NCI-H2227 (cell line): ENCODE measurements around the gene TMEM53.
"Not testable (repeated sequence)": the region's sequence is repeated elsewhere in the genome, so short reads cannot be mapped to it uniquely, and the experiment has no call there.

Source experiments
- DNase-seq: peaks from one replicate; lab custom pipeline; 2025; ENCODE audit not compliant: unreplicated experiment; lab: John Stamatoyannopoulos, UW

Gene TMEM53

DNA sequence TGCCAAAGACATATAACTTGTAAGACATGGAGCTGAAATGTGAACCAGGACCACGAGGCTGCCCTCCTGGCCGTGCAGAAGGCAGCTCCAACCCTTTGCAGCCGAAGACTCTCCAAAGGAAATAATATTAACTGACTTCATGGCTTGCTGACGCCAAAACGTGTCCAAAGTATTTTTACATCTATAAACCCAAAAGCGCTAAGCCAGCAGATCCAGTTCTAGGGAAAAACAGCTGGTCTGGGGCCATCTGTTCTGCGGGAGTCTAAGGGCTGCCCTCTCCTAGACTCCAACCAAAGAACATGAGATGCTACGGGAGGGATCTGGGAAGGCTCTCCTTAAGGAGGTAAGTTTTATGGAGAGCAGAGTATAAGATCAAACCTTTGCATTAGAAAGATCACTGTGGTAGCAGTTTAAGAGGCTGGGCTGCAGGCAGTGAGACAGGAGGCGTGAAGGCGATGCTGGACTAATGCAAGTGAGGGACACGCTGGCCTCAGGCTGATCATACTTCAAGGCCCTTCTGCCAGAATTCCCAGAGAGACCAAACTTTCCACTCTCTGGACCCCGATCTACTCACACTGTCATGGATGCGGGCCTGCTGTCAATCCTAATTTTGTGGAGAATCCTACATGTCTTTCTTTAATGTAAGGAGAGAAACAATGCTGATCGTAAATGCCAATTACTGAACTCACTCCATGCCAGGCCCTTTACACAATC lies 1.2 kb downstream of the TMEM53 start:
- no peak for DNase-seq

DNA sequence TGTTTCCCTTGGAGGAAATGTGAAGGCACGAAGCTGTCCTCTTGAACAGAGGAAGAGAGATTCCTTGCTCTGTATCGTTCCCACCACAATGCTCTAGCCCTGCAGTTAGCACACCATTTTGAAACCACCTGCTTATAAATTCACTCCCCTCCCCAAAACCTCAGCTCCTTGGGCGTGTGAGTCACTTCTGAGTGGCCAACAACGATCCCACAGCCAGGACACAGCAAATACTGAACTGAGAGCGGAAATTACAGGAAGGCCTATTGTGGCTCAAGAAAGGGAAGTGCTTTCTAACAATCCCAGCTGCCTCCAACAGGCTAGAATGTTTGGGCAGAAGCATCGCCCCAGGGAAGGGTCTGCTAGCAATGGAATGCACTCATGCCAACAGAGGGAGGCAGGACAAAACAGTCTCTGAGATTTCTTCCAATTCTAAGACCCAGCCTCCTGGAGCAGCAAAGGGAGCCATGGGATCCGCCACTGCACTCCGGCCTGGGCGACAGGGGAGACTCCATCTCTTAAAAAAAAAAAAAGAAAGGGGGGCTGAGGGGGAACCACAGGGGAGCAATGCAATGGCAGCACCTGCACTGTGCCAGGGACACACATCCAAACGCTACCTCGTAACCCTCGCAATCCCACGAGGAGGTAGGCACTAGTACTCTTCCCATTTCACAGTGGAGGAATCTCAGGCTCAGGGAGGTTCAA lies 1.9 kb downstream of the TMEM53 start:
- DNase-seq = no peak

DNA sequence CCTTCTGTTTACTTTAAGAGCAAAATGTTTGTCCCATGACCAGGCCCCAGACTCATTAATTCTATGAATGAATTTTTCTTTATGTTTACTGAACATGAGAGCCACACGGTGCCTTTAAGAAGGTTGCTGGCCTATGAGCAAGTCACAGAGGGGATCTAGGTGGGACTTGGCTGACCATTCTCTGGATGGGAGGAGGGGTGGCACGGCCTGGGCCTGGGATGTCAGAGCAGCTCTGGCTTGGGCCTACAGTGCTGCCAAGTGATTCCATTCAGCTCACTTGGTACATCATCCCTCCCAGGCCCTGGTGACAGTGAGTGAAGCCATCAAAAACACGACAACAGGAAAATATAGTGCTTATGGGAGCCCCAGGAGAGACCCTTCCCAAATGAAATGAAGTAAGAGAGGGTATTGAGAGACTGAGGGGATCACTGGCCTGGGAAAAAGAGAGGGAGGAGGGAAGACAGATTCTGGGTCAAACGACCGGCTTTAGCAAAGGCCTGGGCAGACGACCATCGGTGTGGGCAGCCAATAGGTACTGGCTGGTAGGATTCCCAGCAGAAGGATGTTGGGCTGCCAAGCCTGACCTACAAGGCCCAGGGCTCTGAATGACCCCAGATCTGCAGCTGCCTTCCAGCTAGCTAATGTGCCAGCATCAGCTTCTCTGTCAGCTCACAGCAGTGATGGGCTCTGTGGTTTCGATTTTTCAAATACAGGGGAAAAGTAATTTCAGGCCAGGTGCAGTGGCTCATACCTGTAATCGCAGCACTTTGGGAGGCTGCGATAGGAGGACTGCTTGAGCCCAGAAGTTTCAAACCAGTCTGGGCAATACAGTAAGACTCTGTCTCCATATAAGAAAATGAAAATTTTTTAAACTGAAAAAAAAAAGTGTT lies 3.3 kb downstream of the TMEM53 start:
- no peak for DNase-seq

DNA sequence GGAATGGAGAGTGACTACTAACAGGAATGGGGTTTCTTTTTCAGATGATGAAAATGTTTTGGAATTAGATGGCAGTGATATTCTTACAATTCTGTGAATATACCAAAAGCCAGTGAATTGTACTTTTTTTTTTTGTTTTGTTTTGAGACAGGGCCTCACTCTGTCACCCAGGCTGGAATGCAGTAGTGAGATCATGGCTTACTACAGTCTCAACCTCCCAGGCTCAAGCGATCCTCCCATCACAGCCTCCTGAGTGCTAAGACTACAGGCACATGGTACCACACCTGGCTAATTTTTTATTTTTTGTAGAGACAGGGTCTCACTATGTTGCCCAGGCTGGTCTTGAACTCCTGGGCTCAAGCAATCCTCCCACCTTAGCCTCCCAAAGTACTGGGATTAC lies 7.6 kb downstream of the TMEM53 start:
- DNase-seq = not testable (repeated sequence)

DNA sequence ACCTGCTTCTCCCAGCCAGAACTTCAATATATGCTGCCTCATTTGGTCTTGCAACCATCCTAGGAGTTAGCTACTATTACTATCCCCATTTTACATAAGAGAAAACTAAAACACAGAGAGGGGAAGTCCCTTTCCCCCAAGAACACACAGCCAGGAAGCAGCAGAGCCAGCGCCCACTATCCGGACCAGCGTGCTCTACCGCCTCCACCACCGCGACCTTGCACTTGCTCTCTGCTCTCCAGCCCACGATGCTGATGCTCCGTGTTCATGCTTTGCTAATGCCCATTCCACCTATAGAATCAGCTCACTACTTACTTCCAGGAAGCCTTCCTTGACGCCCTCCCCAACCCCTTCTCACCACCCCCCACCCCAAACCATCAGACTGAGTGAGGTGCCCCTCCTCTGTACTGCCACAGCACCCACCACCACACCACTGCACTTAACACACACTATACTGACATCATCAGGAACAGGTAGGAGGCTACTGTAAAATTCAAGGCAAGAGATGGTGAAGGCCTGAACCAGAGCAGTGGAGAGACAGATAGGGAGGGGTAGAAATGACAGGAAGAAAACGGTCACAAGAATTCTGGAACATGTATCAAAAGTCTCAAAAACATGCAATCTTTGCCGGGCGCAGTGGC lies 9.4 kb downstream of the TMEM53 start:
- DNase-seq = no peak

DNA sequence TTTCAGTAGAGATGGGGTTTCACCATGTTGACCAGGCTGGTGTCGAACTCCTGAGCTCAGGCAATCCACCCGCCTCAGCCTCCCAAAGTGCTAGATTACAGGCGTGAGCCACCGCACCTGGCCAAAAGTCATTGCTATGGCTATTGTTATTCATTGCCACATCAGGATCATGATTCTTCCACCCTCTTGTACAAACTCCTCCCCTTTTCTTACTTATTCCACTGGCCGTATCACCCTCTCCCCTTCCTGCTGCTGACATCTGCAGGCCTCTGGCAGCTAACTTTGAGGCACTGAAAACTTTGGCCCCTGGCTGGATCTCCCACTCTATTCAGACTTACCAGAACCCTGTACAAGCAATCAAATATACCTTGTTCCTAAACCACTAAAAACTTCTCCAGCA lies 10.9 kb downstream of the TMEM53 start:
- DNase-seq = no peak

DNA sequence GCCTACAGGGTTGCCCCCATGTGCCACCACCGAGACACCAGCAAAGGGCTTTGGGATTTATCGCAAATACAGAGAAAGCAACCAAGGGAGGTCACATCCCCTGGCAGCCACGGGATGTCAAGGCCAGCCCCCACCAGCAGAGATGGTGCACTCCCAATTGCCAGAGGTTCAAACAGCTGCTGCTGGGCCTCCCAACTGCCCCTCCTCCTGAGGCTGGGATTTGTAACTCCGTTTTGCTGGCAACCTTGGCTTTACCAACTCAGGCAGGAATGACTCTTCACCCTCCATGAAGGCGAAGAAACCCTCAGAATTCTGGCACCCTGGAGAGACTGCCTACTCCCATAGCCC lies 11.6 kb downstream of the TMEM53 start:
- DNase-seq = no peak

DNA sequence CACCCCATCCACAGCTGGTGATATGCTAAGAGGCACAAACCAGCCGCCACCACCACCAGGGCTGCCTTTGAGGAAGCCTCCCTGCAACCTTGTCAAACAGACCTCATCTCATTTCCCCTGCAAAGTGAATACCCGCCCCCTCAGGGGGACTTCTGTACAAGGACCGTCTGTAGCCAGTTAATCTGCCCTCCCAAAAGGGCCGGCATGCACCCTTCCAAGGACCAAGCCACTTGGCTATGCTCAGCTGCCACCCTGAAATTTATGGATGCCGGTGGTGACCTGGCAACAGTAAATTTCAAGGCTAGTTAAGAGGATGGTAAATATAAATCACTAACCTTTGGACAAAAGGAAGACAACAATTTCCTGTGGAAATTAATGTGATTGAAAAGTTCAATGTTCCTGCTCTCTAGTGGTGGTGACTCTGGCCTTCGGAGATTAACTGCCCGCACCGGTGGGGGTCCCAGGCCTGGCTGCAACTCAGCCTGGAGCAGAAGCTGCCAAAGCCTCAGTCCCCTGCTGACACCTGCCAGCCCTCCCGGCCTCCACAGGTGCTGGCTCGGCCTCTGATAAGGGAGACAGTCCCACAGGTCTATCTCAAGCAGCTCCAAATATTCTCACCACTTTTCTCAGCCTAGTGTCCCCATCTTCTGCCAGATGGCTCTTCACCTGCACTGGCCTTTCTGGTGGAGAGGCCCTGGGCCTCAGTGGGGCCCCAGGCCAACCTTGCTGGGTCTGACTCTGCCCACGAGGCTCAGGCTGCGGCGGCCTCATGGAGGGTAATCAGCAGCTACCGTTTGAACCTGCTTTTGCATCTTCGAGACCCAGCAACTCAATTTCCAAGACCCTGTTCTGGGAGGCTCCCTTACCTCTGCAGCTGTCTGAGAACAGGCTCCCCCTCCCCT lies 12.2 kb downstream of the TMEM53 start:
- no peak for DNase-seq

DNA sequence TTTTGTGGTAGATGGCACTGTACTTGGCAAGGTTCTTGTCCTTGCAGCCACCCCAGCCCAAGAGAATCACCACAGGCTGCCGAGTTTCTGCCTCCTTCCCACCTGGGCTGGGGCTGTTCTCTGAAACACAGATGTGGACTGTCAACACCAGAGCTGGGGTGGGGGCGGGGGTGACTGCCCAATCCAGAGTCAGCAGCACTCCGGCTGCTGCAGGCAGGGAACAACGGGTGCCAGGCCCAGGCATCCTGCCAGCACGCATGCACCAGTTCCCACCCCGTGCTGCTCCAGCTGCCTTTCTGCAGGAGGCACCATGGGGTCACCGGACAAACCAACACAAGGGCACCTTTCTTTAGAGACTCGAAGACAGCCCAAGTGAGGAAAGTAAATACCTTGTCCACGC lies 14.1 kb downstream of the TMEM53 start:
- DNase-seq = no peak

DNA sequence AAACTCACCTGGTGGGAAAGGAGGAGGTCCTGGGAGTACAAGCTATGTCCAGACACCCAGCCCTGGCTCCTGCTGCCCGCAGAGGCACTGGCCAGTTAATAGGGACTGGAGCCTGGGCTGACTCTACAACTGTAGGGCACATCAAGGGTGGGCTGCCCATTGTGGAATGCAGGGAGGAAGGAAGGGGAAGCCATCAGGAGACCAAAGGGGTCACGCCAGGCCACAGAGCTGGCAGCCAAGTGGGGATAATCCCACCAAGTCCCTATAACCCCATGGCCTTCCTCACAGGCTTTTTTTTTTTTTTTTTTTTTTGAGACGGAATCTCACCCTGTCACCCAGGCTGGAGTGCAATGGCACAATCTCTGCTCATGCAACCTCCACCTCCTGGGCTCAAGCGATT lies 14.7 kb downstream of the TMEM53 start:
- no peak for DNase-seq

DNA sequence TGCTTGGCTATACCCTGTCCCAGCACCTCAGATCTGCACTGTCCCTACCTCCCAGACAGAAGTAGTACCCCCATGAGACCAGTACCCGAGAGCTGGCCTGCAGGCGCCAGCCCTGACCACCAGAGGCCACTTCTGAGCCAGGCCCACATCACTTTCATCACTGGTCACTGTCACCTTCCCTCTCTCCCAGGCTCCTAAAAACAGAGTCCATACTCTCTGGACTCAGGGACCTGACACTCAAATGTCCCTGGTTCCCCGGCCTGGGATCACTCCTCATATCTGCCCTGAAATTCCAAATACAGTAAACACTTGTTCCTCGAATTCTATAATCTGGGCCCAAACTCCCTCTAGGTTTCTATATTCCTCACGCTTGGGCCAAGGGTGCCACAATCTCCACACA lies 18.7 kb downstream of the TMEM53 start:
- peak; percentile 18 for DNase-seq

DNA sequence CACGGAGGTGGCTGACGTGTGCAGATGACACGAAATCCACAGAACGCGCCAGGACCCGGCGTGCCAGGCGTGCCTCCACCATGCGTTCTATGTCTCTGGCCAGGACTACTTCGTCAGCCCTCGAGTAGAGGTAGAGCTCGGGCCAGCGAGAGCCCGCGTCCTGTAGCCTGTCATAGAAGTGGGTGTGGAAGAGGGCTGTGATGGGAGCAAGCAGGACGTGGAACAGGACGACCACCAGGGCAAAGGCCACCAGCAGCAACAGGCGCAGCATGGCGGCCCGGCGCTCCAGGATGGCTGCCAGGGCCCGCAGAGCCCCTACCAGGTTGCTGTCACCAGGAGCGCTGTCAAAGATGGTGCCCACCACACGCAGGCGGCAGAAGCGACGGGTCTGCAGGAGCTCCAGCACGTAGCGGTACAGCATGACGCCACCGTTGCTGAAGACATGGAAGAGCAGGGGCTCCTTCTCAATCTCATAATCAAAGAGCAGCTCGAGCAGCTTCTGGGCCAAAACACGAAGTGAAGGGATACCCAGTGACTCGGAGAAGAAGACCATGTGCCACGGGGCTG lies 19.6 kb downstream of the TMEM53 start:
- DNase-seq = no peak

DNA sequence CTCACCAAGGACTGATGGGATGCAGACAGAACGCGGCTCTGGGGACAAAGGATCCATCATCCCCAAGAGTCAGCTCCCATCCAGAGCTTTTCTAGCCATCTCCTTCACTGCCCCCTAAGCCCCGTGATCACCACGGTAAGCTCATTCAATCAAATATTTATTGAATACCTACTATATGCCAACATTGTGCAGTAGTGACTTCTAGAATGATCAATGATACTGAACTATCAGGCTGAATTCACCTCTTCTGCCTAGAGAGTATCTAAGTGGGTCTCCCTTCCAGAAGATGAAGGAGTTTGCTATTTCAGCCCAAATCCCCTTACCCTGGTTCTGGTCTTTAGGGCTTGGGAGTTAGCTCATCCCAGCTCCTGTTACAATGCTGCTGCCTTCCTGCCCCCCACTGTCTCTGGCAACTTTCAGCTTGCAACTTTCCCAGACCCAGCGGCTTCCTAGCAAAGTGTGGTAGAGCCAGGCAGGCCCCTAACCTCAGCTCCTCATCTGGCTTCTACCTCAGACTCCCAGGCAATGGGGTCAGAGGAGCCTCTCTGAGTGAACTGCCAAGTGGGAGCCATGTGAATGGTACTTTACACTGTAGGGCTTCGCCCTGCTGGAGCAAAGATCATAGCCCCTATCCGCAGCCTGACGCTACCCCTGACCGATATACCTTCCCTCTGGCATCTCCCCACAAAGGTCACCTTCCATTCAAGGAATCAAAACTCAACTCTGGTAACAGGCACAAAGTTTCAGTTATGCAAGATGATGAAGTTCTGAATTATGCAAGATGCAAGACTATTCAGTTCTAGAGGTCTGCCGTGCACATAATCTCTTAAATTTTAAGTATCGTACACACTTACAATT lies 20.9 kb downstream of the TMEM53 start:
- no peak for DNase-seq

DNA sequence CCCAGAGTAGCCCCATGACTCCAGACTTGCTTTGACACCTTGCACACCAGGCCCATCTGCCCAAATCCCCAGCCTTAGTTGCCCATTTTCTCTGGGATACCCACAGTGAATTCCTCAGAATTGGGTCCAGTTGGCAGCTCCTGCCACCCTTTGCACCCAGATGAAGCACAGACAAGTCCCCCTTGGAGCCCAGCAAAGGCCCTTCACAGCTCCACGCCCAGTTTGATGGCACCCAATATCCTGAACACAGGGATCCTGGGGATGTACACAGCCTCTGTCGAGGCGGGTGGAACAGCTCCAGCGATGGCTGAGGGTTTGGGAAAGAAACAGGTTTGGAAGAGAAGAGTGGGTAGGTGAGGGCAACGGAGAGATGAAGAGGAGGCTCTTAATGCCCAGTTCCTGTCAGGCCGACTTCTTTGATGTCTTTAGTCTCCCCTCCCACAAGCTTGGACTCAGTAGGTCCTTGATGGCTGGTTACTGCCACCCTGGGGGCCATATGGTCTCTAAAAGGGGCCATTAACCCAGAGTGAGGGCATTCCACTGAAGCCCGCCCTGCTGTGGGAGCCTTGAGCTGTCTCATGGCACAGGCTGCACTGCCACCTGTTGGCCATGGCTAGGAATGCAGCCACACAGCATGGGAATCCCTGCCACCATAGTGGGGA lies 21.7 kb downstream of the TMEM53 start:
- peak; percentile 90 for DNase-seq

DNA sequence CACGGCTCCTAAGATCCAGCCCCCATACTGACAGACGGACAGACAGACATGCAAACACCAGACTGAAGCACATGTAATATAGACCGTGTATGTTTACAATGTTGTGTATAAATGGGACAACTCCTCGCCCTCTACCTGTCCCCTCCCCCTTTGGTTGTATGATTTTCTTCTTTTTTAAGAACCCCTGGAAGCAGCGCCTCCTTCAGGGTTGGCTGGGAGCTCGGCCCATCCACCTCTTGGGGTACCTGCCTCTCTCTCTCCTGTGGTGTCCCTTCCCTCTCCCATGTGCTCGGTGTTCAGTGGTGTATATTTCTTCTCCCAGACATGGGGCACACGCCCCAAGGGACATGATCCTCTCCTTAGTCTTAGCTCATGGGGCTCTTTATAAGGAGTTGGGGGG lies 23.2 kb downstream of the TMEM53 start:
- DNase-seq = no peak

DNA sequence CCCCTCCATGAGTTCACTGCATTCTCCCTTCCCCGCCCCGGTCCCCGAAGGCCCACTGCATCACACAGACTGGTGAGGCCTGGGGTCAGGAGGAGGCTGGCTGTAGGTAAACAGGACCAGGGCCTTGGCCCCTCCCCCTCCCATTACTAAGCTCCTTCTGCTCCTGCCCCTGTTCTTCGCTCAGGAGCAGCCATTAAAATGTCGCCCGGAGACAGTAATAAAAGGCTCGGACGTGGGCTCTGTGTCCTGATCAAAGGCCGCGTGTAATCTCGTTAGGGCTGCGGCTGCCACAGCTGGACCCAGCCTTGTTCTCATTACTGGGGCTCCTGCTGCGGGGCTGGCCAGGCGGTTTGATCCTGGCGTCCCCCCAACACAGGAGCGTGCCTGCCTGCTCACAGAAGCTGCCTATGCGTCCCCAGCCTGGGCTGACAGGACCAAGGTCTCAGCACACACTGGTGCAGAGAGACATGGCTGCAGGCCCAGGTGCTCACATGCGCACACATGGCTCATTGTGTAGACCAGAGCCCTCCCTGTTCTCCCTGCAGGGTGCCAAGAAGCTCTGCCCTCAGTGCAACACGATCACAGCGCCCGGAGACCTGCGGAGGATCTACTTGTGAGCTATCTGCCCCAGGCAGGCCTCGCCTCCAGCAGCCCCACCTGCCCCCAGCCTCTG lies 24.0 kb downstream of the TMEM53 start:
- DNase-seq = peak; percentile 58

DNA sequence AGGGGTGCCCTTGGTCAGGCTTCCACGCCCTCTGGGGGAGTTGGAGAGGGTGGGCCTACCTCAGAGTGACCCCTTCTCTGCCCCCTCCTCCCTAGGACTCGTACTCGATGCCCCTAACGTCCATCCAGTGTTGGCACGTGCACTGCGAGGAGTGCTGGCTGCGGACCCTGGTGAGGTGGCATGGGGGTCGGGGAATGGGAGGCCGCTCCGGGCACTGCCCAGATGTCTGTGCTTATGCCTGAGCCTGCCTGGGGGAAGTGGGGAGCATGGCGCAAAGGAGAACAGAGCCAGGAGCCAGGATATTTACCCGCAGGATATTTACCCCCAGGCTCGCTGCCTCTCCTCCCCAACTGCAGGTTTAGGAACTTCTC lies 24.5 kb downstream of the TMEM53 start:
- DNase-seq = no peak
